ENCODE data around the gene MAML2.

- TF ChIP-seq POLR2AphosphoS5 (IDR thresholded peaks at IDR 0.05; ENCODE audit: low read depth) (no peak), CTCF (conservative IDR thresholded peaks at IDR 0.05; ENCODE audit: low read depth in 2 of 2) (no peak), EZH2 (IDR thresholded peaks at IDR 0.05; ENCODE audit: low read depth, unreplicated experiment) (no peak), REST (IDR thresholded peaks at IDR 0.05; ENCODE audit: unreplicated experiment) (no peak), JUNB (IDR thresholded peaks at IDR 0.05; ENCODE audit: unreplicated experiment) (no peak), ETS1 (IDR thresholded peaks at IDR 0.05) (no peak), STAT1 (IDR thresholded peaks at IDR 0.05; ENCODE audit: unreplicated experiment) (no peak), EZH2phosphoT487 (IDR thresholded peaks at IDR 0.05; ENCODE audit: unreplicated experiment) (no peak), ZNF462 (CRISPR knock-in tag; IDR thresholded peaks at IDR 0.05) (no peak)
Observed at GRCh38 chr11:96203567-96204365, 139.2 kb downstream of the MAML2 start.

Measured in GM23338 (cell line).